Activated CD4-positive, alpha-beta T cell treated with anti-CD3 and anti-CD28 coated beads for 36 hours (primary cell): Measurements from ENCODE around the gene BBOX1. TPM values are rescaled to one million over a fixed set of nuclear protein-coding genes. Genes with fewer than 3 reads are reported as not detected.

Experiments
- ATAC-seq: fragments of 200-7000 bp; cut with Tn5 transposase; one replicate; pipeline ENCODE4 v1.10.0; 2021; ENCODE audit warnings: mild to moderate bottlenecking, moderate library complexity
- CTCF ChIA-PET: fragments of 350-600 bp; sonication (Branson Sonifier 250); formaldehyde crosslinking; loops from one replicate; lab custom pipeline; 2021; ENCODE audit warnings: antibody characterized with exemption; lab: Charles Lee
- POLR2A ChIA-PET: fragments of 350-600 bp; sonication (Branson Sonifier 250); formaldehyde crosslinking; loops from one replicate; lab custom pipeline; 2021; ENCODE audit warnings: antibody characterized with exemption, inconsistent platforms; lab: Charles Lee
- DNase-seq: peaks from one replicate; pipeline ENCODE4 v3.0.0-alpha.2; 2020
- H3K27ac Mint-ChIP-seq: one replicate; pipeline ENCODE4 v1.8.0; 2021; ENCODE audit warnings: mixed read lengths
- H3K27me3 Mint-ChIP-seq: one replicate; pipeline ENCODE4 v1.8.0; 2021; ENCODE audit warnings: mixed read lengths
- H3K36me3 Mint-ChIP-seq: one replicate; pipeline ENCODE4 v1.8.0; 2021; ENCODE audit warnings: low read depth, mixed read lengths
- H3K4me1 Mint-ChIP-seq: one replicate; pipeline ENCODE4 v1.8.0; 2021; ENCODE audit warnings: mixed read lengths
- H3K4me3 Mint-ChIP-seq: one replicate; pipeline ENCODE4 v1.8.0; 2021; ENCODE audit warnings: mild to moderate bottlenecking, moderate library complexity, mixed read lengths
- H3K9me3 Mint-ChIP-seq: one replicate; pipeline ENCODE4 v1.8.0; 2021; ENCODE audit warnings: low read depth, mixed read lengths
- intact Hi-C, 2 experiments: fragments of 100-400 bp; cut with DNase I in 1 of 2; cut with micrococcal nuclease in 1 of 2; formaldehyde crosslinking; loops; one replicate each; pipeline versions ENCODE4 v1.14.2 to v1.15.1; 2022 to 2024; cut with DNase I, micrococcal nuclease
- total RNA-seq, 2 experiments: library from RNA; stranded (reverse); gene quantifications; one replicate each; pipeline ENCODE4 v1.2.3, GENCODE V29; 2021

The BBOX1 gene
- total RNA-seq, 2 experiments from 2014 or later: not detected

DNA sequence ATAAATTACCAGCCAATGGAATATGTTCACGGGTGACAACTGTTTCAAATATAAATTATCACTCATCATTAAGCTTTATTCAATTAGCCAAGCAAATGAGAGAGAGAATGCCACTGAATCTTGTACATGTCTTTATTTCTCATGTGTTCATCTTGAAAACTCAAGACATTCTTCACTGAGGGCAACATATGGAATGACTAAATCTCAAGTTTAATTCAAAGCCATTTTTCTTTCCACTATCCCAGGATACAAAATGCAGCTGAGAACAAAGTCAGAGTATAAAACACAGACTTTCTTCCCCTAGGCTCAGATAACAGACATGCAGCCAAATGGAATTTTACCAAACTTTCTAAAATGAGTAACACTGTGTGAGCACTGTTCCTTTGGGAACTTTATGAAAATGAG lies 12.1 kb upstream of the BBOX1 start:
- DNase-seq (no peak), ATAC-seq (no peak)
- POLR2A ChIA-PET: no interaction called here
- CTCF ChIA-PET: no interaction called here
- Mint-ChIP-seq H3K4me1 (no peaks in the 10 kb centered on the region), H3K27me3 (no peaks in the 10 kb centered on the region), H3K4me3 (no peak overlapping the region), H3K27ac (no peak overlapping the region), H3K36me3 (no peaks in the 10 kb centered on the region), H3K9me3 (peaks cover 6% of the 10 kb centered on the region)
- intact Hi-C loops: no loop called here

DNA sequence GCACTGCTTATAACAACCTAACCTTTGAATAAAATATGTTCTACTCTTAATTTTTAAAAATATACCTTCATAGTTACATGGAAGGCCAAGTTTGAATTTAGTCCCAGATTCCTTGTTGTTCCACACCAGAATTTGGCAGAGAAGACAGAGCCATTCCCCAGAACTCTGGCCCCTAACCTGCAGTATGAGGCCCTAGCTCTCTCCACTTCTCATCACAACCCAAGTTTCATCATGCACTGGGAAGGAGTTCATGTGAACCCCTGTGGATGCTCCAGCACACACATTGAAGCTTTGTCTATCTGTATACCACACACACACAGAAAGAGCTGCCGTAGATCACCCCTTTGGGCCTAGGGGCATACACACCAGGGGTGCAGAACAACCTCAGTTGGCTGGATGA lies 10.6 kb upstream of the BBOX1 start:
- no peak for DNase-seq
- Mint-ChIP-seq H3K4me3 (no peak overlapping the region), H3K36me3 (no peaks in the 10 kb centered on the region), H3K4me1 (no peaks in the 10 kb centered on the region), H3K27me3 (no peaks in the 10 kb centered on the region), H3K9me3 (peaks cover 12% of the 10 kb centered on the region), H3K27ac (no peak overlapping the region)
- ChIA-PET POLR2A (no interaction called here), CTCF (no interaction called here)
- intact Hi-C loops: no loop called here
- no peak for ATAC-seq

DNA sequence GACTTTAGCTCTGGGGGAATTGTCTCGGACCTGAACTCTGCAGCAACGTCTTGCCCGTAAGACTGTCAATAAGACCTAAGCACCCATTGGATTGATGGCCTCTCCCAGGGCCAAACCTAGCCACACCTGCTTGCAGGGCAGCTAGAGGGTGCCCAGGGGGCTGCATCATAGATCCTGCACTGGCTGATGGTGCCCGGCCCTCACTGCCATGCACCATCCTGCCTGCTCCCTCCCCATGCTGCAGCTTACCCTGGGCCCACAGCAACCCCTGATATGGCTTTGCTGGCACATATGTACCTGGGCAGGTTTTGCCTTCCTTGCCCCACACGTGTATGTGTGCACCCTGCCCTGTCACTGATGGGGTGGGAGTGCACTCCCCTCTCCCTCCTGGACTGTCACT lies 8.9 kb upstream of the BBOX1 start:
- CTCF ChIA-PET: interaction anchor here (0.7 kb wide), 1 partner anchor 48 kb away, joined by 5 read pairs; no protein-coding TSS in a partner anchor
- ATAC-seq (no peak), DNase-seq (no peak)
- H3K9me3 Mint-ChIP-seq: peaks cover 16% of the 10 kb centered on the region
- no peaks in the 10 kb centered on the region for H3K27me3 Mint-ChIP-seq
- POLR2A ChIA-PET: no interaction called here
- no peak overlapping the region for H3K27ac Mint-ChIP-seq
- no peaks in the 10 kb centered on the region for H3K4me1 Mint-ChIP-seq
- no peak overlapping the region for H3K4me3 Mint-ChIP-seq
- no peaks in the 10 kb centered on the region for H3K36me3 Mint-ChIP-seq
- intact Hi-C loops: no loop called here

DNA sequence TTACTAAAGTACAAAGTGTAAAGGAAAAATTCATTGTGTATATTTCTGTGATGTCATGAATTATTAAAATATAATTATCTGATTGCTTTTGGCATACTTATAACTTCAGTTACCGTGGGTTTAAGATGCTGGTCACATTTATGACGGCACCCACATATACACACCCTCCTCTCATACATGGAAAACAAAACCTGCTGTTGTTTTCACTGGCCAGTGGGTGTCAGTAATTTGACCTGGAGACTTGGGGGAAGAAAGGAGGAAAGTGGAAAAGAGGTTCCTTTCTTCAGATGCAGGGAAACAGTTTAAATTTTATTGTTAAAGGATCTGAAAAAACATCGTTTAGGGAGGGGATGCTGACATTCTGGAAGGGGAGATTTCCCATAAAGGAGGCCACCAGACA lies 742 bp upstream of the BBOX1 start:
- CTCF ChIA-PET: interaction anchor here (0.5 kb wide), 1 partner anchor 28 kb away, joined by 3 read pairs; no protein-coding TSS in a partner anchor
- no peaks in the 10 kb centered on the region for H3K27me3 Mint-ChIP-seq
- no peaks in the 10 kb centered on the region for H3K36me3 Mint-ChIP-seq
- H3K27ac Mint-ChIP-seq: no peak overlapping the region
- no peak for DNase-seq
- peaks cover 8% of the 10 kb centered on the region for H3K9me3 Mint-ChIP-seq
- no peaks in the 10 kb centered on the region for H3K4me1 Mint-ChIP-seq
- intact Hi-C loops: no loop called here
- POLR2A ChIA-PET: no interaction called here
- no peak overlapping the region for H3K4me3 Mint-ChIP-seq
- no peak for ATAC-seq

DNA sequence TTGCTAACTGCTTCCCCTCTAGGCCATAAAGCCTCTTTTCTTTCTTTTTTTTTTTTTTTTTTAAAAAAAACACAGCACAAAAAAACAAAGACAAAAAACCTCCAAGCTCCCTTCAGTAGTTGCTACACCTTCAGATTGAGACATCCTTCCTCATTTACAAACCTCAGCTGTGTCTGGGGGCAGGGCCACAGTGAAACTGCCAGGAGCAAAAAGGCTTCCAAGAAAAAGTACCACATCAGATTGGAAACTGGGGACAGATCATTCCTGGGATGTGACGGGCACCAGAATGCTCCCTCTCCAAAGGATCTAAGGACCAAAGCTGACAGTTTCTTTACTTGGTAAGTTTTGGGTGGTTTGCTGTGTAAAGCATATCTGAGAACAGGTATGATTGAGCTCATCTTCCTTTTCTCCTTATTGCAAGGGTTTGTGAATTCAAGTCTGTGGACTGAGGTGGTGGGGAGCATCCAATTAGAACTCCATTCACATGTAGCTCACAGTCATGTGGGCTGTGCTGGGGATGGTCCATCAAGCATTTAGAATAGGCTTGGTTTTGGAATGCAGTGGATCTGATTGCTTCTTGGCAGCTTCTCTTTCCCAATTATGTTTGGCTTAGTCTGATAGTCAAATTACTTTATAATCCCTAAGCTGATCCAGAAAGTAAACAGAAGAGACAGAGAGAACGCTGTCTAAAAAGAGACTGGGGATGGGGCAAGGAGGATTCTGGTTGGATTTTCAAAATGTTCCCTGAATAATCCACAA lies 705 bp downstream of the BBOX1 start:
- Mint-ChIP-seq H3K9me3 (peaks cover 7% of the 10 kb centered on the region), H3K4me1 (no peaks in the 10 kb centered on the region), H3K27ac (no peak overlapping the region), H3K36me3 (no peaks in the 10 kb centered on the region), H3K4me3 (no peak overlapping the region), H3K27me3 (no peaks in the 10 kb centered on the region)
- POLR2A ChIA-PET: no interaction called here
- CTCF ChIA-PET: no interaction called here
- intact Hi-C loops: no loop called here
- no peak for DNase-seq
- ATAC-seq: no peak

DNA sequence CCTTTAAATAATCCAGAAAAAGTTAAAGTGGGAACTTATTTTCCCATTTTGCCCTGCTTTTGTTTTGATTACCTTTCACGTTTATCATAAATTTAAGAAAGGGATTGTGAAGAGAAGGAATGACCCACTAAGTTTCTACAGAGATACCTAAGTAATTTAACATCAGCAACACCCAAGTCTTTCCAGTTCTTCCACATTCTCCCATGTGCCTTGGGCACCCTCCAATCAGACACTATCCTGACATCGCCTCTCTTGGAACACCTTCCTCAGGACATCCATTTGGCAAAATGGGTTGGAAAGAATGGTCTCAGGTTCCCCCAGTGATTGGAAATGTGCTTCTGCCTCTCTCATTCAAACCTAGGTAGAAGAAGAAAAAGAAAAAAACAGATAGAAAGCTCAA lies 6.3 kb downstream of the BBOX1 start:
- ChIA-PET CTCF (no interaction called here), POLR2A (no interaction called here)
- Mint-ChIP-seq H3K9me3 (peaks cover 8% of the 10 kb centered on the region), H3K27me3 (no peaks in the 10 kb centered on the region), H3K4me1 (no peaks in the 10 kb centered on the region), H3K36me3 (no peaks in the 10 kb centered on the region), H3K27ac (no peak overlapping the region), H3K4me3 (no peak overlapping the region)
- DNase-seq: no peak
- no peak for ATAC-seq
- intact Hi-C loops: no loop called here

DNA sequence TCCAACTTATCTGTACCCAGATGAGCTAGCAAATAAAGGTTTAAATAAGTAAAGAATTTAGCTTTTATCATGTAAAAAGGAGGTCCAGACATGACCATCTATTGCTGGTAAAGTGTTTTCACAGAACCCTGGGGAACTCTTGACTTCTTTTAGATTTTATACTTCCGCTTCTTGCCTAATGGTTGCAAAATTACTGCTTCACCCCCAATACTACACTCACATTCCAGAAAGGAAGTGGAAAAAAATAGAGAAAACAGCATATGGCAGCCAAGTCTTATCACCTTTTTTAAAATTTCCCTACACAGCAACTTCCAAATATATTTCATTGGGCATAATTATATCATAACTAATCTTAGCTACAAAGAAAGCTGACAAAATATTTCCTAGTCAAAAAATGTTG lies 12.1 kb downstream of the BBOX1 start:
- ChIA-PET POLR2A (no interaction called here), CTCF (no interaction called here)
- H3K4me1 Mint-ChIP-seq: no peaks in the 10 kb centered on the region
- no peak overlapping the region for H3K4me3 Mint-ChIP-seq
- no peak overlapping the region for H3K27ac Mint-ChIP-seq
- H3K27me3 Mint-ChIP-seq: no peaks in the 10 kb centered on the region
- ATAC-seq (no peak), DNase-seq (no peak)
- intact Hi-C loops: no loop called here
- peaks cover 9% of the 10 kb centered on the region for H3K9me3 Mint-ChIP-seq
- H3K36me3 Mint-ChIP-seq: no peaks in the 10 kb centered on the region

DNA sequence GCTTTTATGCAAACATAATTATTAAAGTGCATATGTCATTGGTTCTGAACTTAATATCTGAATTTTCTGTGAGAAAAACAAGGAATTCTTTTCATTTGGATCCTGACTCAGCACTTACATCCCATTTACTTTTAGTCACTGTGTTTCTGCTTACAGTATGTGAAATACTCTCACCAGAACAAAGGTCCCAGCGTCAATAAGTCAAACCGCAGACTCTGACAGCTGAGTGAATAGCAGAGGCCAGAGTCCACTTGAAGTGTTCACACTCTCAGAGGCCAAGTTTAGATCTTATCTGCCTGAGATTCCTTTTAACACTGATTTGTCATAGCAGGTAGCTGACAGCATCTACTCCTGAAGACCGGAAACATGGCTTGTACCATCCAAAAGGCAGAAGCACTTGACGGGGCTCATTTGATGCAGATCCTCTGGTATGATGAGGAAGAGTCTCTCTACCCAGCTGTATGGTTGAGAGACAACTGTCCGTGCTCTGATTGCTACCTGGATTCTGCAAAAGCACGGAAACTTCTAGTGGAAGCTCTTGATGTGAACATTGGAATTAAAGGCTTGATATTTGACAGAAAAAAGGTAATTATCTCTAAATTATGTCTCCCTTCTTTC lies 14.6 kb downstream of the BBOX1 start:
- ATAC-seq: no peak
- Mint-ChIP-seq H3K4me3 (no peak overlapping the region), H3K36me3 (no peaks in the 10 kb centered on the region), H3K4me1 (no peaks in the 10 kb centered on the region), H3K27ac (no peak overlapping the region), H3K27me3 (no peaks in the 10 kb centered on the region), H3K9me3 (peaks cover 6% of the 10 kb centered on the region)
- ChIA-PET POLR2A (interaction anchor here (0.8 kb wide), 1 partner anchor 381 kb away, joined by 3 read pairs; no protein-coding TSS in a partner anchor), CTCF (interaction anchor here (0.7 kb wide), 1 partner anchor 465 kb away, joined by 3 read pairs; no protein-coding TSS in a partner anchor)
- intact Hi-C loops: no loop called here
- DNase-seq: no peak

DNA sequence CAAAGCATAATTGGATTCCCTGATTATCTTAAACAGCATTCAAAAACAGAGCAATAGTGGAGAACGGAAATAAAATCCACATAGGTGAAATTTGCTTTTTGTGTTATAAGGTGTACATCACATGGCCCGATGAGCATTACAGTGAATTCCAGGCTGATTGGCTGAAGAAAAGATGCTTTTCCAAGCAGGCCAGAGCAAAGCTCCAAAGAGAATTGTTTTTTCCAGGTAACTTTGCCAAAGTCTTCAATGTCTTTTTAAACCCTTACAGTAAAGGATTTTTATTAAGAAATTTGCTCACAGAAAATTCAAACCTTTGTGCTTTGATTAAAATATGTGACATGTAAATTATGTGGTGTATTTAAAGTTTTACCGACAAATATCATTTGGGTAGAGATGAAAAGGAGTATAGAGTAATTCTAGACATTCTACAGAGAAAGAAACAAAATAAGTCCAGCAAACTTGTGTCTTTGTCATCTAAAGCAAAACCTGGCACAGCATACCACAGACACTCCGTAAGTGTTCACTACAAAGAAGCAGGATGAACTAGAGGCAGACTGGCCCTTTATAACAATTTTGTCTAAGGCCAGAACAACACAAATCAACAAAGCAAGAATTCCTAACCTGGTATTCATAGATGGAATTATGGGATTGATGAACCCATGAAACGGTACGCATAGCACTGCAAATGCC lies 16.6 kb downstream of the BBOX1 start:
- ChIA-PET POLR2A (no interaction called here), CTCF (no interaction called here)
- peaks cover 5% of the 10 kb centered on the region for H3K9me3 Mint-ChIP-seq
- intact Hi-C loops: no loop called here
- no peak overlapping the region for H3K27ac Mint-ChIP-seq
- no peaks in the 10 kb centered on the region for H3K27me3 Mint-ChIP-seq
- H3K4me1 Mint-ChIP-seq: no peaks in the 10 kb centered on the region
- DNase-seq (no peak), ATAC-seq (no peak)
- no peaks in the 10 kb centered on the region for H3K36me3 Mint-ChIP-seq
- no peak overlapping the region for H3K4me3 Mint-ChIP-seq

DNA sequence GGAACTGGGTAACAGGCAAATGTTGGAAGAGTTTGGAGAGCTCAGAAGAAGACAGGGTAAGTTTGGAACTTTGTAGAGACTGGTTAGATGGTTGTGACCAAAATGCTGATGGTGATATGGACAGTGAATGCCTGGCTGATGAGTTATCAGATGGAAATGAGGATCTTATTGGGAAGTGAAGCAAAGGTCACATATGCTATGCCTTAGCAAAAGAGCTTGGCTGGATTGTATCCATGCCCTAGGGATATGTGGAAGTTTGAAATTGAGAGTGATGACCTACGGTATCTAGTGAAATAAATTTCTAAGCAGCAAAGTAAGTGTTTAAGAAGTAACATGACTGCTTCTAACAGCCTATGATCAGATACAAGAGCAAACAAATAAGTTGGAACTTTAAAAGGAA lies 17.8 kb downstream of the BBOX1 start:
- H3K36me3 Mint-ChIP-seq: no peaks in the 10 kb centered on the region
- CTCF ChIA-PET: no interaction called here
- POLR2A ChIA-PET: no interaction called here
- no peak for ATAC-seq
- intact Hi-C loops: no loop called here
- DNase-seq: no peak
- H3K27ac Mint-ChIP-seq: no peak overlapping the region
- peaks cover 3% of the 10 kb centered on the region for H3K9me3 Mint-ChIP-seq
- H3K4me1 Mint-ChIP-seq: no peaks in the 10 kb centered on the region
- no peaks in the 10 kb centered on the region for H3K27me3 Mint-ChIP-seq
- no peak overlapping the region for H3K4me3 Mint-ChIP-seq

DNA sequence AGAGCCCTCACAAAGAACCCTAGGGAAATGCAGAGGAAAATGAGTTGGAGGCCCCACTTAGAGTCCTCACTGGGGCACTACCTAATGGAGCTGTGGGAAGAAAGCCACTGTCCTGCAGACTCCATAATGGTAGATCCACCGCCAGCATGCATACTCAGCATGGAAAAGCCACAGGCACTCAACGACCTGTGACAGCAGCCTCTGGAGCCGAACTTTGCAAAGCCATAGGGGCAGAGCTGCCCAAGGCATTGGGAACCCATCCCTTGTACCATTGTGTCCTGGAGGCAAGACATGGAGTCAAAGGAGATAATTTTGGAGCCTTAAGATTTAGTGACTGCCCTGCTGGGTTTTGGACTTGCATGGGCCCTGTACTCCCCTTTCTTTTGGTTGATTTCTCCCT lies 18.8 kb downstream of the BBOX1 start:
- no peaks in the 10 kb centered on the region for H3K36me3 Mint-ChIP-seq
- H3K27me3 Mint-ChIP-seq: no peaks in the 10 kb centered on the region

More for the DNA sequence above, 18.8 kb downstream of the BBOX1 start:
- H3K9me3 Mint-ChIP-seq: peaks cover 3% of the 10 kb centered on the region
- intact Hi-C loops: no loop called here
- H3K4me1 Mint-ChIP-seq: no peaks in the 10 kb centered on the region
- ChIA-PET CTCF (no interaction called here), POLR2A (no interaction called here)
- no peak for ATAC-seq
- no peak overlapping the region for H3K4me3 Mint-ChIP-seq
- no peak overlapping the region for H3K27ac Mint-ChIP-seq
- DNase-seq: no peak
